Measurements from ENCODE around the gene ALDH3A1. TPM values are rescaled to one million over a fixed set of nuclear protein-coding genes. Genes with fewer than 3 reads are reported as not detected.

ALDH3A1 gene
- 0.64 TPM in 1 of 2 replicates, not detected in the other for total RNA-seq
- long read RNA-seq: 0 reads

GRCh38 chr17:19747829-19748806 lies at the start of gene ALDH3A1:
TSS of gene ALDH3A1 (minus strand) at chr17:19748298. CDS start at chr17:19745129, 3,169 bp downstream.
- H3K4me1 Mint-ChIP-seq: peaks cover 4% of the 10 kb centered on the region

DNA sequence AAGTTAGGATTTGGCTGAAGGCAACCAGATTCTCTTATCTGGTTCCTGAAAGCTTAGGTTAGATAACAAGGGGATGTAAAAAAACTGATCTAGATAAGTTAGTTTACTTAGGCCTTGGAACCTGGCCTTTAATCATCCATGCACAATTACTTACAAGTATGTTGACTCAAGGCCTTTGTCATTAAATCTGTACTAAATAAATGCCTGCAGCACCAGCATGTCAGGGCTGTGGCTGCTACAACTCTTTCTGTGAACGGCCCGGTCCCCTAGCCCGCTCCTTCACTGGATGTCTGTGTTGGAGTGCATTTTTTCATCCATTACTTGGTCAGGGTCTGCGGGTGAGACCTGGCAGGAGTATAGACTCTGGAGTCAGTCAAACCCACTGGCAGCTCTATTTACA lies 48.4 kb upstream of the ALDH3A1 start:
- Mint-ChIP-seq H3K4me3 (no peak overlapping the region), H3K4me1 (peaks cover 9% of the 10 kb centered on the region)

More at GRCh38 chr17:19747829-19748806, at the start of gene ALDH3A1:
- no peaks in the 10 kb centered on the region for H3K9me3 Mint-ChIP-seq
- no peaks in the 10 kb centered on the region for H3K27me3 Mint-ChIP-seq (ENCODE audit: low read depth)
- no peak for TF ChIP-seq CTCF (conservative IDR thresholded peaks at IDR 0.05)
- no peak within 1 kb of the TSS for H3K27ac Mint-ChIP-seq (ENCODE audit: unreplicated experiment)
- DNase-seq (ENCODE audit: low read depth, low spot score): no peak
- no peaks in the 10 kb centered on the region for H3K36me3 Mint-ChIP-seq (ENCODE audit: low read depth)
- no peak within 1 kb of the TSS for H3K4me3 Mint-ChIP-seq

DNA sequence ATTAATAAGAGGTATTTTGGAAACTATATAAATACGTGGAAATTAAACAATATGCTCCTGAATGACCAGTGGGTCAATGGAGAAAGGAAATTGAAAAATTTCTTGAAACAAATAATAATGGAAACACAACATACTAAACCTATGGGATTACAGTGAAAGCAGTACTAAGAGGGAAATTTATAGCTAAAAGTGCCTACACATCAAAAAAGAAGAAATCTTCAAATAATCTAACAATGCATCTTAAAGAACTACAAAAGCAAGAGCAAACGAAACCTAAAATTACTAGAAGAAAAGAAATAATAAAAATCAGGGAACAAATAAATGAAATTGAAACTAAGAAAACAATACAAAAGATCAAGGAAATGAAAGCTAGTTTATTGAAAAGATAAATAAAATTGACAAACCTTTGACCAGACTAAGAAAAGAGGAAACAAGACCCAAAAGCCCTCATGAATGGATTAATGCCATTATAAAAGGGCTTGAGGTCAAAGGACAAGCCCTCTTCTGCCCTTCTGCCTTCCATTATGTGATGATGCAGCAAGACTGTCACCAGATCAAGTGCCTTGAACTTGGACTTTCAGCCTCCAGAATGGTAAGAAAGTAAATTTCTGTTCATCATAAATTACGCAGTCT lies 43.9 kb upstream of the ALDH3A1 start:
- Mint-ChIP-seq H3K36me3 (ENCODE audit: low read depth) (peaks cover 70% of the 10 kb centered on the region), H3K27me3 (ENCODE audit: low read depth) (no peaks in the 10 kb centered on the region), H3K9me3 (peaks cover 21% of the 10 kb centered on the region), H3K27ac (ENCODE audit: unreplicated experiment) (no peak overlapping the region), H3K4me3 (no peak overlapping the region), H3K4me1 (peaks cover 9% of the 10 kb centered on the region)
- no peak for TF ChIP-seq CTCF (conservative IDR thresholded peaks at IDR 0.05)
- no peak for DNase-seq (ENCODE audit: low read depth, low spot score)

More for the DNA sequence above, 48.4 kb upstream of the ALDH3A1 start:
- Mint-ChIP-seq H3K27ac (ENCODE audit: unreplicated experiment) (no peak overlapping the region), H3K27me3 (ENCODE audit: low read depth) (no peaks in the 10 kb centered on the region), H3K9me3 (peaks cover 26% of the 10 kb centered on the region), H3K36me3 (ENCODE audit: low read depth) (peaks cover 75% of the 10 kb centered on the region)
- TF ChIP-seq CTCF (conservative IDR thresholded peaks at IDR 0.05): no peak
- DNase-seq (ENCODE audit: low read depth, low spot score): no peak

GRCh38 chr17:19787733-19788357 lies 39.7 kb upstream of the ALDH3A1 start:
- Mint-ChIP-seq H3K4me1 (peaks cover 9% of the 10 kb centered on the region), H3K4me3 (no peak overlapping the region), H3K9me3 (peaks cover 3% of the 10 kb centered on the region), H3K27ac (ENCODE audit: unreplicated experiment) (no peak overlapping the region), H3K36me3 (ENCODE audit: low read depth) (peaks cover 32% of the 10 kb centered on the region), H3K27me3 (ENCODE audit: low read depth) (no peaks in the 10 kb centered on the region)
- no peak for TF ChIP-seq CTCF (conservative IDR thresholded peaks at IDR 0.05)
- no peak for DNase-seq (ENCODE audit: low read depth, low spot score)

DNA sequence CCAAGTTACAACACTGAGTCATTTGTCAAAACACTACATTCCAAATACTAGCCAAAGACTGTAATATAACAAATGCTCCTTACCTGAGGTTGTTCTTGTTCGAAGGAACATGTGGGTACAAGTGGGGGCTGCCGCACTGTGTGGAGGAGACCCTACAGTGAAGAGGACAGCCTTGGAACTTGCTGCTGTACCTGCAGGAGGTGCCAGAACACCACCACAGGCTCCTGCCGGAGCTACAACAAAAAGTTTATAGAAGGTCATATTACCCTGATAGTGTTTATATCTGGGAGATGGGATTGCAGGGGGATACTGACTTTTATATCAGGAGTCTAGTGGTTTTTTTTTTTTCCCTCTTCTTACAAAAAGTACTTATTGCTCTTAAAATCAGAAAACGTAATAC lies 37.8 kb upstream of the ALDH3A1 start:
- Mint-ChIP-seq H3K27ac (ENCODE audit: unreplicated experiment) (no peak overlapping the region), H3K36me3 (ENCODE audit: low read depth) (peaks cover 21% of the 10 kb centered on the region), H3K4me3 (no peak overlapping the region), H3K9me3 (no peaks in the 10 kb centered on the region), H3K27me3 (ENCODE audit: low read depth) (no peaks in the 10 kb centered on the region), H3K4me1 (no peaks in the 10 kb centered on the region)
- no peak for DNase-seq (ENCODE audit: low read depth, low spot score)
- no peak for TF ChIP-seq CTCF (conservative IDR thresholded peaks at IDR 0.05)

All from neural crest cell (in vitro differentiated cells).